AG04449 (cell line): ENCODE data around the gene MYLK3.

ENCODE experiments used
- CTCF ChIA-PET: fragments of 350-600 bp; formaldehyde crosslinking; extraction: SDS; loops from one replicate; lab custom pipeline; 2021; ENCODE audit warnings: antibody characterized with exemption; lab: Yijun Ruan, JAX
- POLR2A ChIA-PET: fragments of 400-600, 350-600 bp; formaldehyde crosslinking; extraction: SDS; loops from one replicate; lab custom pipeline; 2020; ENCODE audit warnings: antibody characterized with exemption, inconsistent platforms; lab: Yijun Ruan, JAX
- DNase-seq: peaks from one replicate; pipeline ENCODE4 v3.0.0-alpha.2; 2010; ENCODE audit warnings: low read depth, low spot score
- H3K4me3 ChIP-seq: 2 replicates; pipeline ENCODE4 v1.5.1; 2011; ENCODE audit warnings: low read depth, mild to moderate bottlenecking, control low read depth, low read length
- TF ChIP-seq, protein P1 (sequence below): IDR thresholded peaks from one replicate; pipeline ENCODE4 v1.5.1; 2011; ENCODE audit warnings: mild to moderate bottlenecking, moderate library complexity, low read length, control low read depth, inconsistent platforms; ENCODE audit not compliant: insufficient read depth; ENCODE audit errors: missing control alignments

The MYLK3 gene

DNA sequence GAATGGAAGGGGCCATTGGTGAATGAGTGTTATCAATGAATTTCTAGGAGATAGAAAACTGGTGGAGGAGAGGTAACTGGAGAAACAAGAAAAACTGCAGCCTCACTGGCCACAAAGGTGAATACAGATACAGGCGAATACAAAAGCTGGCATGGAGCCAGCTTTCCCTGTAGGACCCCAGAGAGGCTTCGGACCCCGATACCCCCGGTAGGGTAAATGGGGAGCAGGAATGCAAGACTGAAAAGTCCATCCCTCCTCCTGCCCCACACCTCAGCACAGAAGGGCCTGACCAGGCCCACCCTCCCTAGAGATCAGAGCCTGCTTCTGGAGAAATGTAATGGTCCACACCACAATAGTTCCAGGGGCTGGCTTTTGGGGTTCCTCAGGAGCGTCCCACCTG, 4.9 kb upstream of the MYLK3 start:
- CTCF ChIA-PET, result interaction anchor here (1.1 kb wide), 1 partner anchor 10 kb away, joined by 3 read pairs; no protein-coding TSS in a partner anchor
- DNase-seq, result no peak
- TF ChIP-seq, protein P1, sequence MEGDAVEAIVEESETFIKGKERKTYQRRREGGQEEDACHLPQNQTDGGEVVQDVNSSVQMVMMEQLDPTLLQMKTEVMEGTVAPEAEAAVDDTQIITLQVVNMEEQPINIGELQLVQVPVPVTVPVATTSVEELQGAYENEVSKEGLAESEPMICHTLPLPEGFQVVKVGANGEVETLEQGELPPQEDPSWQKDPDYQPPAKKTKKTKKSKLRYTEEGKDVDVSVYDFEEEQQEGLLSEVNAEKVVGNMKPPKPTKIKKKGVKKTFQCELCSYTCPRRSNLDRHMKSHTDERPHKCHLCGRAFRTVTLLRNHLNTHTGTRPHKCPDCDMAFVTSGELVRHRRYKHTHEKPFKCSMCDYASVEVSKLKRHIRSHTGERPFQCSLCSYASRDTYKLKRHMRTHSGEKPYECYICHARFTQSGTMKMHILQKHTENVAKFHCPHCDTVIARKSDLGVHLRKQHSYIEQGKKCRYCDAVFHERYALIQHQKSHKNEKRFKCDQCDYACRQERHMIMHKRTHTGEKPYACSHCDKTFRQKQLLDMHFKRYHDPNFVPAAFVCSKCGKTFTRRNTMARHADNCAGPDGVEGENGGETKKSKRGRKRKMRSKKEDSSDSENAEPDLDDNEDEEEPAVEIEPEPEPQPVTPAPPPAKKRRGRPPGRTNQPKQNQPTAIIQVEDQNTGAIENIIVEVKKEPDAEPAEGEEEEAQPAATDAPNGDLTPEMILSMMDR, result no peak
- no peak overlapping the region for H3K4me3 ChIP-seq
- POLR2A ChIA-PET, result no interaction called here

DNA sequence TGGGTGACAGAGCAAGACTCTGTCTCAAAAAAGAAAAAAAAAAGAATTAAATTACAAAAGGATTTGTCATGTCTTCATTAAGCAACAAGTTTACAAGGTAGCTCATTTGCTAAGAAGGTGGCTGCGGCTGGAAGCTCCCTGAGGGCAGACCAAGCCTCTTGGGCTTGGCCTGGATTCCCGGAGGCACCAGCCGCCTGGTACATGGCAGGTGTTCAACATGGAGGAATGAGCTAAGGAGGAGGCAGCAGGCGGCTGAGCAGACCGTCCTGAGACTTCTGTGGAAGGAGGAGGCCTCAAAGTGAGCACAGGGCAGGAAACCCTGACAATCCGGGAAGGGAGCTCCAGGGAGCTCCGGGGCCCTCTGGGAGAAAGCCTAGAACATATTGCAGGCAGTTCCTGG, 3.2 kb upstream of the MYLK3 start:
- POLR2A ChIA-PET, result no interaction called here
- CTCF ChIA-PET, result no interaction called here
- no peak for DNase-seq
- TF ChIP-seq, protein P1, result no peak
- H3K4me3 ChIP-seq, result no peak overlapping the region

DNA sequence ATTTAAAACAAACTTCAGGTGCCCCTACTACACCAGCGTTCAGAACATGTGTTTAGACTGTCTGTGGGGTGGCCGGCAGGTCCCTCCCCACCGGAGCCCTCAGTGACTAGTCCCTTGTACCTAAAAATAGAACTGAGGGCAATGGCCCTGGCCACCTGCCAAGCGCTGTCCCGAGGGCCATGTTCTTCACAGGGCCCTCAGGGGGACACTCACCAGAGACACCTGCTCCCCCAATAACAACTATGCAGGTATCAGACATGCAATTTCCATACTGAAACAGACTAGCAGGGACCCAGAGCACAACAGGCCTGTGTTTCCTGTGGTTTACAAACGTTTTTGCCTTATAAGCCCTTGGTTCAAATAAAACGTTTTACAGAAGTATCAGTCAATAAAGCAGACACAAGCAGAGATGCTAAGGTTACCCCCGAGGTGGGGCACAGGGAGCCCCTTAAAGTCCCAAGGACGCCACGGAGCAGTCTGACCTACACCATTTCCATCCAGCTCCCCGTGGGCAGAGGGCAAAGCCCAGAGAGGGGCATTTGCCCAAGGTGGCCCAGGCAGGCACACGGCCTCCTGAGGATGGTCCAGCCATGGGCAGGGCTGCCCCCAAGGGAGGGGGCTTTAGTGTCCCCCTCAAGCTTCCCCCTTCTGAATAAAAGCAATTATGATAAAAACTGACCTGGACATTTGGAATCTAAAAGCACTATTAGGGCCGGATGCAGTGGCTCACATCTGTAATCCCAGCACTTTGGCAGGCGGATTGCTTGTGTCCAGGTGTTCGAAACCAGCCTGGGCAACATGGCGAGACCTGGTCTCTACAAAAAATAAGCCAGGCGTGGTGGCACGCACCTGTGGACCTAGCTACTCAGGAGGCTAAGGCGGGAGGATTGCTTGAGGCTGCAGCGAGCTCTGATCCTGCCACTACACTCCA, 896 bp upstream of the MYLK3 start:
- no peak overlapping the region for H3K4me3 ChIP-seq
- CTCF ChIA-PET, result no interaction called here
- no peak for DNase-seq
- TF ChIP-seq, protein P1, result no peak
- POLR2A ChIA-PET, result no interaction called here

DNA sequence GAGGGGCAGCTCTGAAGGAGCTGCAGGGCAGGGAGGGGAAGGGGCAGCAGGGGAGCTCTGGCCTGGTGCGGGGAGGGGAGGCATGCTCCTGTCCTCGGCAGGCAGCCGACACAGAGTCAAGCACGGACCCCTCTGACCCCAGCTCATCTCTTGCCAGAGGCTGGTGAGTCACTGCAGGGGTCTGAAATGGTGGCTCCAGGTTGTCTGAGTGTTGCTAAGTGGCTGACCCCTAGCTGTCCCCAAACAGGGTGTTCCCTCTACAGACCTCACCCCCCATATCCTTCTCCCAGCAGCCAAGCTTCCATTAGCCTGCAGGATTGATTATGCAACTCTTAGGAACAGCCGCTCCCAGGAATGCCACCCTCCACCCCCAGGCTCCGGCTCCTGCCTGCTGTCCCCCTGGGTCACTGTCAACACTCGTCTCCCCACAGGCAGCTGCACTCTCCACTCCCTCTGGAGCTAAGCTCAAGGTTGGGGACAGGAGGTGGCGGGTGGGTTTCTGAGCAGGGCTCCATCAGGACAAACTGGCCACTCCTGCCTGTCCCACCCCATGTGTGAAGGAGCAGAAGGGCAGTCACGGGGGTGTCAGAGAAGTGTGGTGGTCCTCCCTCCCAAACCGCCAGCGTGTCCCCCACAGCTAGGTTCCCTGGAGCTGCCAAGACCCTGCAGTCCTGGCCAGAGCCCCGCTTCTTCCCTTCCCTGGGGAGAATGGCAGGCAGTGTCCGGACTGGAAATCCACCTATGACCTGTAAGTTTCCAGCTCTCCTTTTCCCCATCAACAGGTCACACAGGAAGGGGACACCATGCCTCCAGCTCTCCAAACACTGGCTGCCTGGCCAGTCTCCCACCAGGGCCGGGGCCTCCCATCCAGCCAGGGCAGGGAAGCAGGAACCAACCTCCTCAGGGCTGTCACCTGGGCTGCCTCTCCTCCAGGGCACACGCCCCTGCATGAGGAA, 1.0 kb downstream of the MYLK3 start:
- DNase-seq, result no peak
- no peak overlapping the region for H3K4me3 ChIP-seq
- TF ChIP-seq, protein P1, result no peak
- CTCF ChIA-PET, result interaction anchor here (0.8 kb wide), 1 partner anchor 125 kb away, joined by 3 read pairs; no protein-coding TSS in a partner anchor
- POLR2A ChIA-PET, result no interaction called here

DNA sequence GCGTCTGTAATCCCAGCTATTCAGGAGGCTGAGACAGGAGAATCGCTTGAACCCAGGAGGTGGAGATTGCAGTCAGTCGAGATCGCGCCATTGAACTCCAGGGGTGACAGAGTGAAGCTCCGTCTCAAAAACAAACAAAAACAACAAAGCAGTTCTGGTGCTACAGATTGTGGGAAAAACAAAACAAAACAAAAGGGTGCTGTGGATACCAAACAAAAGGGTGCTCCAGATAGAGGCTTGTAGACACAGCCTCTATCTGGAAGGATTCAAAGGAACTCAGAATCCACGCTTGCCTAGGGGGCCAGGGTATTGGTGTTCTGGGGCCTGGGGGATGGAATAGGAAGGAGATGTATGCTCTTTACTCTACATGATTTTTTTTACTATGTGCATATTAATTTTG, 2.5 kb downstream of the MYLK3 start:
- no peak for DNase-seq
- no peak overlapping the region for H3K4me3 ChIP-seq
- POLR2A ChIA-PET, result no interaction called here
- TF ChIP-seq, protein P1, result no peak
- CTCF ChIA-PET, result interaction anchor here (1.0 kb wide), 1 partner anchor 76 kb away, joined by 3 read pairs; no protein-coding TSS in a partner anchor
